Measurements from ENCODE around the gene HLA-F.
A peak's percentile ranks its signal among the peaks of the same experiment; 100 is the strongest.

HLA-F gene

GRCh38 chr6:29723262-29723665 is at the start of gene HLA-F:
Gene HLA-F (plus strand): TSS chr6:29723434. CDS start chr6:29723464, 30 bp downstream.
- Histone ChIP-seq H3K4me1 (ENCODE audit: control insufficient read depth, low read depth, low read length) (no peaks in the 10 kb centered on the region), H3K9ac (ENCODE audit: low read length) (no peak within 1 kb of the TSS), H3K4me3 (ENCODE audit: low read length) (peak within 1 kb of the TSS; percentile 79), H3K9me3 (ENCODE audit: control insufficient read depth, low read depth, low read length) (no peaks in the 10 kb centered on the region), H3K27me3 (ENCODE audit: control insufficient read depth, insufficient read depth, low read length) (peaks cover 51% of the 10 kb centered on the region), H3K27ac (ENCODE audit: low read length) (no peak within 1 kb of the TSS), H3K36me3 (ENCODE audit: control insufficient read depth, low read depth, low read length) (no peaks in the 10 kb centered on the region)

GRCh38 chr6:29674008-29674407 is 49.2 kb upstream of the HLA-F start:
- Histone ChIP-seq H3K4me3 (ENCODE audit: low read length) (no peak overlapping the region), H3K27me3 (ENCODE audit: control insufficient read depth, insufficient read depth, low read length) (peaks cover 8% of the 10 kb centered on the region), H3K9me3 (ENCODE audit: control insufficient read depth, low read depth, low read length) (no peaks in the 10 kb centered on the region), H3K9ac (ENCODE audit: low read length) (no peak overlapping the region), H3K27ac (ENCODE audit: low read length) (no peak overlapping the region), H3K4me1 (ENCODE audit: control insufficient read depth, low read depth, low read length) (peaks cover 7% of the 10 kb centered on the region), H3K36me3 (ENCODE audit: control insufficient read depth, low read depth, low read length) (no peaks in the 10 kb centered on the region)

- Histone ChIP-seq H3K27ac (ENCODE audit: low read length) (no peak overlapping the region), H3K4me1 (ENCODE audit: control insufficient read depth, low read depth, low read length) (peaks cover 7% of the 10 kb centered on the region), H3K27me3 (ENCODE audit: control insufficient read depth, insufficient read depth, low read length) (peaks cover 8% of the 10 kb centered on the region), H3K4me3 (ENCODE audit: low read length) (no peak overlapping the region), H3K36me3 (ENCODE audit: control insufficient read depth, low read depth, low read length) (no peaks in the 10 kb centered on the region), H3K9me3 (ENCODE audit: control insufficient read depth, low read depth, low read length) (no peaks in the 10 kb centered on the region), H3K9ac (ENCODE audit: low read length) (no peak overlapping the region)
Measured at GRCh38 chr6:29675561-29675960, 47.7 kb upstream of the HLA-F start.

GRCh38 chr6:29676981-29677601 is 46.1 kb upstream of the HLA-F start:
- H3K27ac ChIP-seq (ENCODE audit: low read length), result no peak overlapping the region
- H3K9me3 ChIP-seq (ENCODE audit: control insufficient read depth, low read depth, low read length), result no peaks in the 10 kb centered on the region
- H3K9ac ChIP-seq (ENCODE audit: low read length), result no peak overlapping the region
- no peaks in the 10 kb centered on the region for H3K27me3 ChIP-seq (ENCODE audit: control insufficient read depth, insufficient read depth, low read length)
- H3K36me3 ChIP-seq (ENCODE audit: control insufficient read depth, low read depth, low read length), result no peaks in the 10 kb centered on the region
- H3K4me3 ChIP-seq (ENCODE audit: low read length), result no peak overlapping the region
- peaks cover 7% of the 10 kb centered on the region for H3K4me1 ChIP-seq (ENCODE audit: control insufficient read depth, low read depth, low read length)

- Histone ChIP-seq H3K4me3 (ENCODE audit: low read length) (no peak overlapping the region), H3K9ac (ENCODE audit: low read length) (no peak overlapping the region), H3K27ac (ENCODE audit: low read length) (no peak overlapping the region), H3K36me3 (ENCODE audit: control insufficient read depth, low read depth, low read length) (no peaks in the 10 kb centered on the region), H3K4me1 (ENCODE audit: control insufficient read depth, low read depth, low read length) (peaks cover 7% of the 10 kb centered on the region), H3K27me3 (ENCODE audit: control insufficient read depth, insufficient read depth, low read length) (no peaks in the 10 kb centered on the region), H3K9me3 (ENCODE audit: control insufficient read depth, low read depth, low read length) (no peaks in the 10 kb centered on the region)
Measured at GRCh38 chr6:29678114-29678513, 45.1 kb upstream of the HLA-F start.

- Histone ChIP-seq H3K9me3 (ENCODE audit: control insufficient read depth, low read depth, low read length) (no peaks in the 10 kb centered on the region), H3K27ac (ENCODE audit: low read length) (no peak overlapping the region), H3K4me1 (ENCODE audit: control insufficient read depth, low read depth, low read length) (peaks cover 17% of the 10 kb centered on the region), H3K36me3 (ENCODE audit: control insufficient read depth, low read depth, low read length) (no peaks in the 10 kb centered on the region), H3K27me3 (ENCODE audit: control insufficient read depth, insufficient read depth, low read length) (no peaks in the 10 kb centered on the region), H3K9ac (ENCODE audit: low read length) (no peak overlapping the region), H3K4me3 (ENCODE audit: low read length) (no peak overlapping the region)
Measured at GRCh38 chr6:29679962-29680361, 43.3 kb upstream of the HLA-F start.

- H3K9ac ChIP-seq (ENCODE audit: low read length), result no peak overlapping the region
Measured at GRCh38 chr6:29680416-29680815, 42.8 kb upstream of the HLA-F start.

GRCh38 chr6:29680904-29681303 is 42.3 kb upstream of the HLA-F start, which contains the start of gene ZFP57:
Gene ZFP57 (minus strand): TSS chr6:29681152. CDS start chr6:29677003, 4,149 bp downstream.
- Histone ChIP-seq H3K4me1 (ENCODE audit: control insufficient read depth, low read depth, low read length) (peaks cover 17% of the 10 kb centered on the region), H3K9me3 (ENCODE audit: control insufficient read depth, low read depth, low read length) (no peaks in the 10 kb centered on the region), H3K36me3 (ENCODE audit: control insufficient read depth, low read depth, low read length) (no peaks in the 10 kb centered on the region), H3K9ac (ENCODE audit: low read length) (no peak within 1 kb of the TSS), H3K4me3 (ENCODE audit: low read length) (no peak within 1 kb of the TSS), H3K27me3 (ENCODE audit: control insufficient read depth, insufficient read depth, low read length) (no peaks in the 10 kb centered on the region), H3K27ac (ENCODE audit: low read length) (no peak within 1 kb of the TSS)

More at GRCh38 chr6:29680416-29680815, 42.8 kb upstream of the HLA-F start:
- H3K27ac ChIP-seq (ENCODE audit: low read length), result no peak overlapping the region
- H3K4me3 ChIP-seq (ENCODE audit: low read length), result no peak overlapping the region
- H3K36me3 ChIP-seq (ENCODE audit: control insufficient read depth, low read depth, low read length), result no peaks in the 10 kb centered on the region
- no peaks in the 10 kb centered on the region for H3K27me3 ChIP-seq (ENCODE audit: control insufficient read depth, insufficient read depth, low read length)
- H3K9me3 ChIP-seq (ENCODE audit: control insufficient read depth, low read depth, low read length), result no peaks in the 10 kb centered on the region
- peaks cover 17% of the 10 kb centered on the region for H3K4me1 ChIP-seq (ENCODE audit: control insufficient read depth, low read depth, low read length)

- no peaks in the 10 kb centered on the region for H3K9me3 ChIP-seq (ENCODE audit: control insufficient read depth, low read depth, low read length)
Measured at GRCh38 chr6:29681811-29682210, 41.4 kb upstream of the HLA-F start.

GRCh38 chr6:29685718-29686326 is 37.4 kb upstream of the HLA-F start:
- no peaks in the 10 kb centered on the region for H3K36me3 ChIP-seq (ENCODE audit: control insufficient read depth, low read depth, low read length)

More at GRCh38 chr6:29681811-29682210, 41.4 kb upstream of the HLA-F start:
- H3K36me3 ChIP-seq (ENCODE audit: control insufficient read depth, low read depth, low read length), result no peaks in the 10 kb centered on the region
- peaks cover 14% of the 10 kb centered on the region for H3K4me1 ChIP-seq (ENCODE audit: control insufficient read depth, low read depth, low read length)
- H3K27ac ChIP-seq (ENCODE audit: low read length), result no peak overlapping the region
- H3K9ac ChIP-seq (ENCODE audit: low read length), result no peak overlapping the region
- H3K4me3 ChIP-seq (ENCODE audit: low read length), result no peak overlapping the region
- no peaks in the 10 kb centered on the region for H3K27me3 ChIP-seq (ENCODE audit: control insufficient read depth, insufficient read depth, low read length)

GRCh38 chr6:29694637-29695036 is 28.6 kb upstream of the HLA-F start:
- H3K9me3 ChIP-seq (ENCODE audit: control insufficient read depth, low read depth, low read length), result no peaks in the 10 kb centered on the region
- H3K4me1 ChIP-seq (ENCODE audit: control insufficient read depth, low read depth, low read length), result peaks cover 4% of the 10 kb centered on the region
- H3K36me3 ChIP-seq (ENCODE audit: control insufficient read depth, low read depth, low read length), result no peaks in the 10 kb centered on the region
- H3K4me3 ChIP-seq (ENCODE audit: low read length), result no peak overlapping the region
- no peaks in the 10 kb centered on the region for H3K27me3 ChIP-seq (ENCODE audit: control insufficient read depth, insufficient read depth, low read length)
- H3K9ac ChIP-seq (ENCODE audit: low read length), result no peak overlapping the region
- no peak overlapping the region for H3K27ac ChIP-seq (ENCODE audit: low read length)

More at GRCh38 chr6:29685718-29686326, 37.4 kb upstream of the HLA-F start:
- H3K4me3 ChIP-seq (ENCODE audit: low read length), result no peak overlapping the region
- H3K9me3 ChIP-seq (ENCODE audit: control insufficient read depth, low read depth, low read length), result no peaks in the 10 kb centered on the region
- no peaks in the 10 kb centered on the region for H3K27me3 ChIP-seq (ENCODE audit: control insufficient read depth, insufficient read depth, low read length)
- peaks cover 10% of the 10 kb centered on the region for H3K4me1 ChIP-seq (ENCODE audit: control insufficient read depth, low read depth, low read length)
- no peak overlapping the region for H3K9ac ChIP-seq (ENCODE audit: low read length)
- H3K27ac ChIP-seq (ENCODE audit: low read length), result no peak overlapping the region
